SK-N-MC (cell line): ENCODE data around the gene GALNTL6.

Experiments
- EZH2 ChIP-seq: fragments of 200-600 bp; sonication (generic); IDR thresholded peaks from one replicate; pipeline ENCODE4 v1.6.1; 2017; ENCODE audit warnings: antibody characterized with exemption
- FOXP2 ChIP-seq: optimal IDR thresholded peaks from 2 replicates; pipeline ENCODE3; 2011; ENCODE audit warnings: mild to moderate bottlenecking, moderate library complexity; ENCODE audit not compliant: insufficient read depth; ENCODE audit errors: extremely low read length, control extremely low read depth
- POLR2AphosphoS5 ChIP-seq: IDR thresholded peaks from 2 replicates; pipeline ENCODE4 v1.6.1; 2012; ENCODE audit warnings: mild to moderate bottlenecking, low read depth, low read length, borderline replicate concordance

DNA sequence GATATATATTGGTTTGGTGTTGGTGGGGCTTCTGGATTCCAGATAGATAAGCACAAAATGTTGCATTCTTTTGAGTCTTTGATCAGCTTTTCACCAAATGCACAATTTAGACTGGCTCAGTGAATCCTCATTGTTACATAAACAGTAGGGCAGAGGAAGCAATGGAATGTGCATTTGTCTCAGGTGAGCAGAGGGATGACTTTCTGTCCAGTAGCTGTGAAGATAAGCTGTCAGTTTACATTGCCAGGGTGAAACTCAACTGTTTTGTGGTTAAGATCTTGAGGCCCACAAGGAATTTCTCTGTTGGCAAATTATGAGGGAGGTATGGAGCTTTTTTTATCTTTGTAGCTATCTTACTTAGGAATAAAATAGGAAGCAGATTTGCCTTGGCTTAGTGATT, 168.0 kb downstream of the GALNTL6 start:
- TF ChIP-seq POLR2AphosphoS5, result no peak
- TF ChIP-seq EZH2, result no peak
- no peak for TF ChIP-seq FOXP2
